Loucy (cell line): ENCODE results near the gene PLA2G4F.

Experiments used
- CTCF ChIP-seq: fragments of 200-600 bp; sonication (generic); conservative IDR thresholded peaks from 2 replicates; pipeline ENCODE4 v1.5.1; 2014; ENCODE audit warnings: mild to moderate bottlenecking, antibody characterized with exemption, low read length
- EZH2phosphoT487 ChIP-seq: fragments of 200-600 bp; IDR thresholded peaks from 2 replicates; pipeline ENCODE4 v1.6.1; 2018; ENCODE audit warnings: antibody characterized with exemption, mild to moderate bottlenecking, moderate library complexity, borderline replicate concordance

- no peak for TF ChIP-seq CTCF
- TF ChIP-seq EZH2phosphoT487: no peak
Observed at GRCh38 chr15:42148808-42149492, 7.5 kb downstream of the PLA2G4F start.
